ENCODE results near the gene WLS.
A peak's percentile ranks its signal among the peaks of the same experiment; 100 is the strongest.

The WLS gene

DNA sequence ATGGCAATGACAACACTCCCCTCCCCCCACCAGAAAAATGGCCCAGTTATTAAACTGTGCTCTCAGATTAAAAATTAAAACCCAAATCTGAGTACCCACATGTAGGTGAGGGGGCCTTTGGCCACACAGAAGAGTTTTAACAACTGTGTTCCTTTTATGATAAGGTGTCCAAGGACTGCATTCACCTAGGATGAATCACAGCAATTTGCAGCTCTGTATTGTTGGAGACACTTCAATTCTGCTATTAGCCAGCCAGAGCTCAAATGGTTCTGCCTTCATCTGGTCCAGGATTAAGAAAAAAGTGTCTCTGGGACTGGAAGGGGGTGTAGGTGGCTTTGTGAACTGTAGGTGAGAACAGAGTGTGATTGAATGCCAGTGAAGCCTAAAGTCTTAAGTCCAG lies 138.6 kb downstream of the WLS start:
- peak; percentile 37 for DNase-seq (ENCODE audit: low read depth)

DNA sequence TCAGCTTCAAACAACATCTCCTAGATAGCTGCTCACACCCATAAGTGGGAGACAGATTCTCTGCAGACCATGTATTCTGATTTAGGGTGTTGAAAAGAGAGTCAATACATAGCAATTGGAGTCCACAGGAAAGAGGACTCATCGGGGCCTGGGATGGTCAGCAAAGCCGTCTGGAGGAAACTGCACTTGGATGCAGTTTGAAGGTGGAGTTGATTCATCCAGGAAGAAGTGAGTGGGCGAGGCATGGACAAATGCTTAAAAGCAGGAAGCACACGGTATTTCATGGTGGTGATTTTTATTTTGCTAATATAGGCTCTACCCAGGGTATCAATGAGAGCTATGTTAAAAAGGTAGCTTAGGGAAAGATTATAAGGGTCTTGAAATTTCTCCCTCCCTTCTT lies 145.1 kb downstream of the WLS start:
- no peak overlapping the region for H3K4me3 ChIP-seq (ENCODE audit: low read depth, low read length)
- TF ChIP-seq, protein P1, sequence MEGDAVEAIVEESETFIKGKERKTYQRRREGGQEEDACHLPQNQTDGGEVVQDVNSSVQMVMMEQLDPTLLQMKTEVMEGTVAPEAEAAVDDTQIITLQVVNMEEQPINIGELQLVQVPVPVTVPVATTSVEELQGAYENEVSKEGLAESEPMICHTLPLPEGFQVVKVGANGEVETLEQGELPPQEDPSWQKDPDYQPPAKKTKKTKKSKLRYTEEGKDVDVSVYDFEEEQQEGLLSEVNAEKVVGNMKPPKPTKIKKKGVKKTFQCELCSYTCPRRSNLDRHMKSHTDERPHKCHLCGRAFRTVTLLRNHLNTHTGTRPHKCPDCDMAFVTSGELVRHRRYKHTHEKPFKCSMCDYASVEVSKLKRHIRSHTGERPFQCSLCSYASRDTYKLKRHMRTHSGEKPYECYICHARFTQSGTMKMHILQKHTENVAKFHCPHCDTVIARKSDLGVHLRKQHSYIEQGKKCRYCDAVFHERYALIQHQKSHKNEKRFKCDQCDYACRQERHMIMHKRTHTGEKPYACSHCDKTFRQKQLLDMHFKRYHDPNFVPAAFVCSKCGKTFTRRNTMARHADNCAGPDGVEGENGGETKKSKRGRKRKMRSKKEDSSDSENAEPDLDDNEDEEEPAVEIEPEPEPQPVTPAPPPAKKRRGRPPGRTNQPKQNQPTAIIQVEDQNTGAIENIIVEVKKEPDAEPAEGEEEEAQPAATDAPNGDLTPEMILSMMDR (conservative IDR thresholded peaks at IDR 0.05; ENCODE audit: low read depth, low read length): no peak
- DNase-seq (ENCODE audit: low read depth): no peak

More for the DNA sequence above, 138.6 kb downstream of the WLS start:
- no peak overlapping the region for H3K4me3 ChIP-seq (ENCODE audit: low read depth, low read length)
- TF ChIP-seq, protein P1 (conservative IDR thresholded peaks at IDR 0.05; ENCODE audit: low read depth, low read length): no peak

DNA sequence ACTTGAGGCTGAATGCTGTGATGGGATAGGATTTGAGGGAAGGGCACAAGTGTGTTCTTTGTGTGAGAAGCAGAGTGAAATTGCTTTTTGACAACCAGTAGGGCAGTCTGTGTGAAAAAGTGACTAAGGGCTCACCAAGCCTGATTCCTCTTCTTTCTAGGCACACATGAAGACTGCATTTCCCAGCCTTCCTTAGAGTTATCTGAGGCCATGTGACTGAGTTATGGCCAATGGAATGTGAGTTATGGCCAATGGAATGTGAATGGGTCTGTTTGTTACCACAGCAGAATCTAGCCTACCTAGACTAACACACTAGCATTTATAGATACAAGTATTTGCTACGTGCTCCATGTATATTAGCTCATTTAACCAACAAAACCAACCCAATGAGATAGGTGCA lies 146.6 kb downstream of the WLS start:
- no peak for DNase-seq (ENCODE audit: low read depth)
- no peak overlapping the region for H3K4me3 ChIP-seq (ENCODE audit: low read depth, low read length)
- TF ChIP-seq, protein P1 (conservative IDR thresholded peaks at IDR 0.05; ENCODE audit: low read depth, low read length): no peak

DNA sequence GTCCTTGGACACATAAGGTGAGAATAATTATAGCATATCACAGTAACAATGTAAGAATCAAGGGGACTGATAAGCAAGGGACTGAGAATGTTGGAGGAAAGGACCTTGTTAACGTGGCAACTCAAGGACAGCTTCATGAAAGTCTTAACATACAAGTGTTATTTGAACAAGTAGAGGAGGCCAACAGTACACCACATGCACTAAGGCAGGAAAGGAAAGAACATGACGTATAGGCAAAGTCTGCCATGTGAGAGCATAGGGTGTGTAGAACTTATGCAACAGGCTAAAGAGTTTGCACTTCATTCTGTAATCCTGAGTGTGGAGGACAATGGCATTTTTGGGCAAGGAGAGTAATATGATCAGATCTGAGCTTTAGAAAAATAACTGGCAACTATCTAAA lies 148.6 kb downstream of the WLS start:
- TF ChIP-seq, protein P1 (conservative IDR thresholded peaks at IDR 0.05; ENCODE audit: low read depth, low read length): no peak
- H3K4me3 ChIP-seq (ENCODE audit: low read depth, low read length): no peak overlapping the region
- no peak for DNase-seq (ENCODE audit: low read depth)

DNA sequence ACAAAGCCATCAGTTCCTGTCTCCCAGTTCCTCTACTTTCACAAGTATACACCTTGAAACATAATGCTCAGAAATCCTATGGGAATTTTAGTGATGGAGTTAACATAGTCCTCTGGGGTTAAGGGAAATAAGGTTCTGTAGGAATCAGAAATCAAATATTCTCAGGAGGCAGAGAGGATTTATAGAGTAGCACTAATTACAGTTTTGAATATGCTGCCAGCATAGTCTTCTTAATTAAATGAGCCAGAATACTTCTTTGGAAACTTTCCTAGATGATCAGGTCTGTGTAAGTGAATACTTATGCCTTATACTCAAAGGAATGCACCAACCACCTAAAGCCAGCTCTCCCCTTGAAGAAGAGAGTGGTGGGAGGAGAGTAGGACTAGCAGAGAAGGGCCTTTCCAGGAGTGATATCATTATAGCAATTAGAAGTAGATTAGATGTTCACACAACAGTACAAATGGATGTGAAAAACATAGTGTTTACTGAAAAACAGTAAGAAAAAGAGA lies 150.5 kb downstream of the WLS start:
- H3K4me3 ChIP-seq (ENCODE audit: low read depth, low read length): no peak overlapping the region
- TF ChIP-seq, protein P1 (conservative IDR thresholded peaks at IDR 0.05; ENCODE audit: low read depth, low read length): no peak
- no peak for DNase-seq (ENCODE audit: low read depth)

DNA sequence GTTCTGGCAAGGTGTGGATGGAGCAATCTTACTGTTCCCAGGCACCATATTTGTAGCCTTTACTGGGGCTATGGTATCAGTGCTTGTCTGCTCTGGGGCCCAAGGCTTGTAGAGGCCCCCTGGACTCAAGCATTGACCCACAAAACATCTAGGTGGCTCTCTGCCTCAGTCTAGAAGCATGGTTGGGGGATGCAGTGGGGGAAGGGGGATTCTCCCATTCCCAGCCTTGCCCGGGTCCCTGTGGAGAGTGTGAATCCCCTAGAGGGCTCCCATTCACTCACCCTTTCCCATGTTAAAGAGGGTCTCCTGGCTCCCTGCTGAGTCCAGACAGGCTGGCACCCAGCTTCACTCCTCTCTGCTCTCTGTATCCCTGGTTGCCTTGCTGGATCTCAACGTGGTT lies 153.7 kb downstream of the WLS start:
- TF ChIP-seq, protein P1 (conservative IDR thresholded peaks at IDR 0.05; ENCODE audit: low read depth, low read length): no peak
- H3K4me3 ChIP-seq (ENCODE audit: low read depth, low read length): no peak overlapping the region
- no peak for DNase-seq (ENCODE audit: low read depth)

Measured in choroid plexus epithelial cell (primary cell).